ENCODE measurements around the gene CUX1.
"Not testable (repeated sequence)": the region's sequence is repeated elsewhere in the genome, so short reads cannot be mapped to it uniquely, and the experiment has no call there.

Gene CUX1

DNA sequence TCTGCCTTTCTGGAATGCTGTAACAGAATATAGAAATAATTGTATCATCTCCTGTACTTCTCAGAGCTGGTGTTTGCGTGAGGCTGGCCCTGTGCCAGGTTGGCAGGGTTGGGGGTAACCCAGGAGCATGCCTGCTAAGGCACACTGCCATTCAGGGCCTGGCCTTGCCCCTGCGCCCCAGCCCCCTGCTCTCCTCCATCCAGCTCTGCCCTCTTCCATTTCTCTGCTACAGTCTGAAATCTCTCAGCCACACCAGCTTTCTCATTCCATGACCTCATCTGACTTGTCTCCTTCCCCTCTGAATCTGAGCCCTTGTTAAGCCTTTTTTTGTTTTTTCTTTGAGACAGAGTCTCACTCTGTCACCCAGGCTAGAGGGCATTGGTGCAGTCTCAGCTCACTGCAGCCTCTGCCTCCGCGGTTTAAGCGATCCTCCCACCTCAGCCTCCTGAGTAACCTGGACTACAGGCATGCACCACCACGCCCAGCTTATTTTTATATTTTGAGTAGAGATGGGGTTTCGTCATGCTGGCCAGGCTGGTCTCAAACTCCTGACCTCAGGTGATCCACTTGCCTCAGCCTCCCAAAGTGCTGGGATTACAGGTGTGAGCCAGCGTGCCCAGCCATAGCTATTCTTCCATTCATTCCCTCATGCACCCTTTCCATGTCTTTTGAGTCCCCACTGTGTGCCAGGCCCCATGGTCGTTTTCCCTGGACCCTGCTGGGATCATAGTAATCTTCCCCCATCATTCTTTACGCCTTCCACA is 206.8 kb downstream of the CUX1 start:
- no peak for DNase-seq

- DNase-seq = no peak
Measured at GRCh38 chr7:102024769-102025391, 207.5 kb downstream of the CUX1 start.

GRCh38 chr7:102025777-102026176 is 208.4 kb downstream of the CUX1 start:
- DNase-seq = not testable (repeated sequence)

DNA sequence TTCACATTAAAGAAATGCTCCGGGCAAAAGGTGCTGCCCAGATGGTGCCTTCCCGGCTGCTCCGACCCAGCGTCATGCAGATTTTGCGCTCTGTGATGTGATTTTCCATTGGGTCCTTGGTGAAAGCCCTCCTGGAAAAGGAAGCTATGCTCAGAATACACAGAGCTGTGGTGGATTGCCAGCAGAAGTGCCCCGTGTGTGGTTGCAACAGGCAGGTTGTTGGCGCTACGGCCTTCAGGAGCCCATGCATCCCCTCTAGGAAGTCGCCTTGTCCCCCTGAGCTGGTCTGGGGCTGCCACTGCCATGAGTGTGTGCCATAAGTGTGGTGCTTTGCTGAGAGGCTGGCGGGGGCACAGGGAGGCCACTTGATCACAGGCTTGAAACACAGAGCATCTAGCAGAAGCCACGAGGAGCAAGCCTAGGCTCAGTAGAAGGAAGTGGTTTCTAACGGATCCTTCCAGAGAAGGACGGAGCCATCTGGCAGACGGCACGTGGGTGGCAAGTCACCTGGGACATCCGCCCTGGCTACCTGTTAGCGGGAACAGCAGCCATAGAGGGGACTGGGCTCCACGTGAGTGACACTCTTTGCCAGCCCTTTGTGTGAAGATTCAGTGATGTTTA is 210.9 kb downstream of the CUX1 start:
- no peak for DNase-seq

GRCh38 chr7:102029616-102030015 is 212.2 kb downstream of the CUX1 start:
- DNase-seq = no peak

DNA sequence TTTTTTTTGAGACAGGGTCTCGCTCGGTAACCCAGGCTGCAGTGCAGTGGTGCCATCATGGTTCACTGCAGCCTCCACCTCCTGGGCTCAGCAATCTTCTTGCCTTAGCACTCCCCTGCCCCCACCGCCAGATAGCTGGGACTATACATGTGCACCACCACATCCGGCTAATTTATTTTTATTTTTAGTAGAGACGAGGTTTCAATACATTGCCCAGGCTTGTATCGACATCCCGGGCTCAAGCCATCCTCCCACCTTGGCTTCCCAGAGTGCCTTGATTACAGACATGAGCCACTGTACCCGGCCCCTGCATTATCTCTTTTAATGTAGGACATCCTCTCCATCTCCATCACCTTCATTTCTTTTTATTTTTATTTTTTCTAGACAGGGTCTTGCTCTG is 213.3 kb downstream of the CUX1 start:
- no peak for DNase-seq

GRCh38 chr7:102036958-102037357 is 219.5 kb downstream of the CUX1 start:
- DNase-seq = no peak

- no peak for DNase-seq
Measured at GRCh38 chr7:102039706-102040105, 222.3 kb downstream of the CUX1 start.

- no peak for DNase-seq
Measured at GRCh38 chr7:102040569-102040968, 223.1 kb downstream of the CUX1 start.

GRCh38 chr7:102042016-102042656 is 224.7 kb downstream of the CUX1 start:
- DNase-seq = no peak

DNA sequence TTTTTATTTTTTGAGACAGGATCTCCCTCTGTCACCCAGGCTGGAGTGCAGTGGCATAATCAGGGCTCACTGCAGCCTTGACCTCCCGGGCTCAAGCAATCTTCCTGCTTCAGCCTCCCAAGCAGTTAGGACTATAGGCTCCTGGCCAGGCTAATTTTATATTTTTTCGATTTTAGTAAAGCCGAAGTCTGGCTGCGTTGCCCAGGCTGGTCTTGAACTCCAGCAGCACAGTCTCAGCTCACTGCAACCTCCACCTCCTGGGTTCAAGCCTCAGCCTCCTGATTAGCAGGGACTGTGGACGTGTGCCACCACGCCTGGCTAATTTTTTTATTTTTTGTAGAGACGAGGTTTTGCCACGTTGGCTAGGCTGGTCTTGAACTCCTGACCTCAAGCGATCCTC is 225.4 kb downstream of the CUX1 start:
- not testable (repeated sequence) for DNase-seq

DNA sequence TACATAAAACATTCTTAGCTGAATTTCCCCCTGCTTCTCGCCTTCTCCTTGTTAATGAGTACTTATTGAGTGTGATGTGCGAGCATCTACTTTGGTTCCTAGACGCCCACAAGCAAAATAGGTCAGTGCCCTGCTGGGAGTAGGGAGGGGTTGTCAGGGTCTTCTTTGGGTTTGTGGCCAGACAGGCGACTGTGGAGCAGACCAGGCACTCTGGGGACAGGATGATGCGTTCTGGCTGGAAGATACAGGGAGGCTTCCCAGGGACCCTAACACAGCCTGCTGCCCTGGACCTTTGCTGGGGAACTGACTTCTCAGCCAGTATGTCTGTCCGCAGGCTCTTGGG is 227.2 kb downstream of the CUX1 start:
- no peak for DNase-seq

DNA sequence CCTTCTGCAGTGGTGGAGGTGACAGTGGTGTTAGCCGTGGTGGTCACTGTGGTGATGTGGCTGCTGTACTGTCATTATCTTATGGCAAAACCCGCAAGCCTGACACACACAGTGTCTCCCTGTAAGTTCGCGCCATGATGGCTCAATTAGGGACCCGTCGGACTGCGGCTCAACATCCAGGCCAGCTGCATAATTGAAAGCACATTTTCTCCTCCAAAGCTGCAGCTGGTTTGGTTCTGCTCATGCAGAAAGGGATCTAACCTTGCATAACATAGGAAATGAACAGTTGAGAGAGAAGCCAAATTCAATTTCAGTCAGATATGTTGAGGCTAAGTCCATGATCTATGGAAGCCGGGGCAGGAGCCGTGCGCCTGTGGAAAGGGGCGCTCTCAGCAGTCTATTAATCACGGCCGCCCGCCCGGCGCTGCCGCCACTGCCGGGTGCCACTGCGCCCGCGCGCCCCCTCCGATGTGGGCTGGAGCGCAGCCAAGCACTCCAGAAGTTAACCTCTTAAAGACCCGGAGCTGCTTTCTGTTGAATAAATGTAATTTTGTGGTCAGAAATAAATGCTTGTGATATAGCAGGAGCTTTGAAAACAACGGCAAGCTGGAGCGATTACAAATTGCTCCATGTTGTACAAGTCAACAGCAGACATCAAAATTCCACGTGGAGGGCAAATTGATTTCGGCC is 227.7 kb downstream of the CUX1 start:
- no peak for DNase-seq

GRCh38 chr7:102045681-102046372 is 228.4 kb downstream of the CUX1 start:
- DNase-seq = no peak

DNA sequence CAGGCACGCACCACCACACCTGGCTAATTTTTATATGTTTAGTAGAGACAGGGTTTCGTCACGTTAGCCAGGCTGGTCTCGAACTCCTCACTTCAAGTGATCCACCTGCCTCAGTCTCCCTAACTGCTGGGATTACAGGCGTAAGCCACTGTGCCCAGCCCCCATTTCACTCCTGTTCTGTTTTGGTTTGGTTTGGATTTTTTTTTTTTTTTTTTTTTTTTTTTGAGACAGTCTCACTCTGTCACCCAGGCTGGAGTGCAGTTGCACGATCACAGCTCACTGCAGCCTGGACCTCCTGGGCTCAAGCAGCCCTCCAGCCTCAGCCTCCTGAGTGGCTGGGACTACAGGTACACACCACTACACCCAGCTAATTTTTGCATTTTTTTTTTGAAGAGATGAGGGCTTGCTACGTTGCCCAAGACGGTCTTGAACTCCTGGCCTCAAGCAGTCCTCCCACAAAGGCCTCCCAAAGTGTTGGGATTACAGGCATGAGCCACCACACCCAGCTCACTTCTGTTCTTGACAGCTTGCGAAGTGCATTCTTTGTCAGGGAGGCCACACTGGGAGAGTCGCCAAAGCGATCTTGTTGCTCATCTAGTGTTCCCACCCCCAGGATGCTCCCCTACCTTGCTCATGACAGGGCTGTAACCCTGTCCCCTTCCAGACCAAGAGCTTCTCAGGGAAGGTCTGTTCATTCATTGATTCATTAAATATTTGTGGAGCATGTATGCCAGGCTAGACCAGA is 229.1 kb downstream of the CUX1 start:
- no peak for DNase-seq

GRCh38 chr7:102047167-102047566 is 229.7 kb downstream of the CUX1 start:
- no peak for DNase-seq

- DNase-seq = no peak
Measured at GRCh38 chr7:102049765-102050164, 232.3 kb downstream of the CUX1 start.

- DNase-seq = no peak
Measured at GRCh38 chr7:102050864-102051460, 233.5 kb downstream of the CUX1 start.

- DNase-seq = not testable (repeated sequence)
Measured at GRCh38 chr7:102051736-102052135, 234.3 kb downstream of the CUX1 start.

DNA sequence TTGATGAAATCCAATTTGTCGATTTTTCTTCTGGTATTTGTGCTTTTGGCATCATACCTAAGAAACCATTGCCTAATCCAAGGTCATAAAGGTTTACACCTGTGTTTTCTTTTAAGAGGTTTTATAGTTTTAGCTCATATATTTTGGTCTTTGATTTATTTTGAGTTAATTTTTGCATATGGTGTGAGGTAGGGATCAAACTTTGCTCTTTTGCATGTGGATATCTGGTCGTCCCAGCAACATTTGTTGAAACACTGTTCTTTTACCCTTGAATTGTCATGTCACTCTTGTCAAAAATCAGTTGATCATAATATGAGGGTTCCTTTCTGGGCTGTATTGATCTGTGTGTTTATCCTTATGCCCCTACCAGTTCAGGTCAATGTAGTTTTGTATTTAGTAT is 236.7 kb downstream of the CUX1 start:
- no peak for DNase-seq

GRCh38 chr7:102055181-102055976 is 238.0 kb downstream of the CUX1 start:
- DNase-seq = no peak
